Left renal pelvis (tissue), 4 donors: ENCODE results near the gene STAU1. TPM values are rescaled to one million over a fixed set of nuclear protein-coding genes. Genes with fewer than 3 reads are reported as not detected.
"Not testable (repeated sequence)": the region's sequence is repeated elsewhere in the genome, so short reads cannot be mapped to it uniquely, and the experiment has no call there.

ENCODE experiments used
- DNase-seq, 4 donors: peaks; one replicate each; pipeline ENCODE4 v3.0.0-alpha.2; 2013; ENCODE audit warnings: low read depth in 4 of 4, low spot score in 3 of 4
- polyA plus RNA-seq, 4 donors: library from polyadenylated mRNA; unstranded; fragments of 120-200 nt; gene quantifications; one replicate each; pipeline ENCODE4 v1.2.1, GENCODE V29; 2013; ENCODE audit not compliant: insufficient read length in 4 of 4

The STAU1 gene
- polyA plus RNA-seq, 4 donors: 97.1 to 129 (median 121) TPM

GRCh38 chr20:49091104-49091503, 97.0 kb downstream of the STAU1 start:
- no peak for DNase-seq

GRCh38 chr20:49082295-49082694, 105.8 kb downstream of the STAU1 start:
- DNase-seq: not testable (repeated sequence)

GRCh38 chr20:49078310-49078709, 109.8 kb downstream of the STAU1 start:
- DNase-seq: no peak

- no peak for DNase-seq
Measured at GRCh38 chr20:49074521-49074920, 113.6 kb downstream of the STAU1 start.

Other genes starting within 250 kb of the STAU1 start
- gene CSE1L, start 142.0 kb downstream of the STAU1 start, polyA plus RNA-seq: 100 to 1,000 TPM in 3 of 4 donors, 10 to 100 TPM in 1; 74.2 to 128 (median 107) TPM
- gene DDX27, start 31.1 kb upstream of the STAU1 start, polyA plus RNA-seq: 10 to 100 TPM; 39.4 to 50.2 (median 45.1) TPM
- 10 to 100 TPM; 15.3 to 17.0 (median 16.2) TPM for gene ZNFX1, start 89.7 kb upstream of the STAU1 start, polyA plus RNA-seq